GM12873 (cell line): ENCODE data around the gene CLDN15.

Source experiments
- TF ChIP-seq, protein P1 (sequence below): IDR thresholded peaks from 2 replicates; pipeline ENCODE4 v1.5.1; 2012; ENCODE audit warnings: low read depth, mild to moderate bottlenecking, moderate library complexity, low read length, control low read depth; ENCODE audit not compliant: insufficient read depth; ENCODE audit errors: missing control alignments

CLDN15 gene, protein sequence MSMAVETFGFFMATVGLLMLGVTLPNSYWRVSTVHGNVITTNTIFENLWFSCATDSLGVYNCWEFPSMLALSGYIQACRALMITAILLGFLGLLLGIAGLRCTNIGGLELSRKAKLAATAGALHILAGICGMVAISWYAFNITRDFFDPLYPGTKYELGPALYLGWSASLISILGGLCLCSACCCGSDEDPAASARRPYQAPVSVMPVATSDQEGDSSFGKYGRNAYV

DNA sequence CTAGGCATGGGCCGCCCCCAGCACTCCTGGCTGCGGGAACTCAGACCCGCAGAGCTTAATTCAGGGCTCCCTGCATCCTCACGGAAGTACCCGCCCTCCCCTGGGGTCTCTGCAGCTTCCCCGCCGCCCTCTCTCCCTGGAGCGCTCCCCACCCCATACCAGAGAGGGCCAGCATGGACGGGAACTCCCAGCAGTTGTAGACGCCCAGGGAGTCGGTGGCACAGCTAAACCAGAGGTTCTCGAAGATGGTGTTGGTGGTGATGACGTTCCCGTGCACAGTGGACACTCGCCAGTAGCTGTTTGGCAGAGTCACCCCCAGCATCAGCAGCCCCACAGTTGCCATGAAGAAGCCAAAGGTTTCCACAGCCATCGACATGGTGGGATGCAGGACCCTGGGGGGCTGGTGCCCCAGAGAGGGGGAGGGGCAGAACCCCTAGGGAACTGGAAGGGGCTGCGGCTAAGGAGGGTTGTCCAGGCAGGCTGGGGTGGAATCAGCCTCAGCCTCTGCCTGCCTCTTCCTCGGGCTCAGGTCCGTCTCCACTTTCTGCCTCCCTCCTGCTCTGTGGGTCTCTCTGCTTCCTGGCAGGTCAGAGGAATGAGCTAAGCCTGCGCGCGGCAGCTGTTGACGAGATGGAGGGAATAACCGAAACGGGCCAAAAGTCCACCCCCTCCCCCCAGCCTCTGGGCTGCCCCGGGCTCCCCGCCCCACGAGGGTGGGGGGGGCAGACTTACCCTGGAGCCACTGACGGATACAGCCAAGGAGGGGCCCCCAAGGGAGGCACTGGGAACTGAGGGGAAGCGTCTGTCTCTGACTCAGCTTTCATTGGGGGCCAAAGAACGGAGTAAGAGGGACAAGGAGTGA, at the start of gene CLDN15:
CLDN15 (minus strand) TSS at position 597 of the 862 bp plus-strand sequence; CDS start at position 376, 221 bp downstream.
- TF ChIP-seq, protein P1, sequence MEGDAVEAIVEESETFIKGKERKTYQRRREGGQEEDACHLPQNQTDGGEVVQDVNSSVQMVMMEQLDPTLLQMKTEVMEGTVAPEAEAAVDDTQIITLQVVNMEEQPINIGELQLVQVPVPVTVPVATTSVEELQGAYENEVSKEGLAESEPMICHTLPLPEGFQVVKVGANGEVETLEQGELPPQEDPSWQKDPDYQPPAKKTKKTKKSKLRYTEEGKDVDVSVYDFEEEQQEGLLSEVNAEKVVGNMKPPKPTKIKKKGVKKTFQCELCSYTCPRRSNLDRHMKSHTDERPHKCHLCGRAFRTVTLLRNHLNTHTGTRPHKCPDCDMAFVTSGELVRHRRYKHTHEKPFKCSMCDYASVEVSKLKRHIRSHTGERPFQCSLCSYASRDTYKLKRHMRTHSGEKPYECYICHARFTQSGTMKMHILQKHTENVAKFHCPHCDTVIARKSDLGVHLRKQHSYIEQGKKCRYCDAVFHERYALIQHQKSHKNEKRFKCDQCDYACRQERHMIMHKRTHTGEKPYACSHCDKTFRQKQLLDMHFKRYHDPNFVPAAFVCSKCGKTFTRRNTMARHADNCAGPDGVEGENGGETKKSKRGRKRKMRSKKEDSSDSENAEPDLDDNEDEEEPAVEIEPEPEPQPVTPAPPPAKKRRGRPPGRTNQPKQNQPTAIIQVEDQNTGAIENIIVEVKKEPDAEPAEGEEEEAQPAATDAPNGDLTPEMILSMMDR, result no peak

DNA sequence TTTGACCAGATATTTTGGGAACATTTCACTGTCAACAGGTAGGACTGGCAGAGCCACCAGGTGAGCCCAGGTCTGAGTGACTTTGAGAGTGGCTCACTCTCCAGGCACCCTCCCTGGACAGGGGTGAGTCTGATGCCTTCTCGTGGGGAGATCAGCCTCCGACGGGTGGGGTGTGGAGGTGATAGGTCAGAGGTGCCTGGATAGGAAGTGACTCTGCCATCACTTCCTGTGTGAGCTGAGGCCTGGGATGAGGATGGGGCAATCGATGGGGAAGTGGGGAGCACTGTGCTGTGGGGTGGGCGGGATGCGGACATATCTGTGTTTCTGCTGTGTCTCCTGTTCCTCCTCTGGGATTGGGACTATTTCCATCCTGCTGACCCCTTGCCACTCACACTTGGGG, 49.4 kb upstream of the CLDN15 start:
- TF ChIP-seq, protein P1, result no peak

DNA sequence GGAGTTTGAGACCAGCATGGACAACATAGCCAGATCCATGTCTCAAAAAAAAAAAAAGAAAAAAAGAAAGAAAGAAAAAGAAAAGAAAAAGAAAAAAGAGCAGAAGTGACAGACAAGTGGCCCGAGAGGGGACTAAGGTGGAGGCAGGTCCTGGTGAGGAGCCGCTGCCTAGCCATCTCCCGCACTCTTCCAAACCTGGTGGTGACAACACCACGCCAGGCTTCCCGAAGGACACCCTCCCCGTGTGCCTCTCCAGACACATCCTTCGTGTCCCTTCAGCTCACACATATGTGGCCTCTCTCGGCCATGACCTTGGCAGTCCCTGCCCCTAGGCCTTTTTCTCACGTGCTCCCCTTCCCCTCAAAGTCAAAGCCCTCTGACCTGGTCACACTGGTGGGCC, 47.6 kb upstream of the CLDN15 start:
- TF ChIP-seq, protein P1, result no peak

DNA sequence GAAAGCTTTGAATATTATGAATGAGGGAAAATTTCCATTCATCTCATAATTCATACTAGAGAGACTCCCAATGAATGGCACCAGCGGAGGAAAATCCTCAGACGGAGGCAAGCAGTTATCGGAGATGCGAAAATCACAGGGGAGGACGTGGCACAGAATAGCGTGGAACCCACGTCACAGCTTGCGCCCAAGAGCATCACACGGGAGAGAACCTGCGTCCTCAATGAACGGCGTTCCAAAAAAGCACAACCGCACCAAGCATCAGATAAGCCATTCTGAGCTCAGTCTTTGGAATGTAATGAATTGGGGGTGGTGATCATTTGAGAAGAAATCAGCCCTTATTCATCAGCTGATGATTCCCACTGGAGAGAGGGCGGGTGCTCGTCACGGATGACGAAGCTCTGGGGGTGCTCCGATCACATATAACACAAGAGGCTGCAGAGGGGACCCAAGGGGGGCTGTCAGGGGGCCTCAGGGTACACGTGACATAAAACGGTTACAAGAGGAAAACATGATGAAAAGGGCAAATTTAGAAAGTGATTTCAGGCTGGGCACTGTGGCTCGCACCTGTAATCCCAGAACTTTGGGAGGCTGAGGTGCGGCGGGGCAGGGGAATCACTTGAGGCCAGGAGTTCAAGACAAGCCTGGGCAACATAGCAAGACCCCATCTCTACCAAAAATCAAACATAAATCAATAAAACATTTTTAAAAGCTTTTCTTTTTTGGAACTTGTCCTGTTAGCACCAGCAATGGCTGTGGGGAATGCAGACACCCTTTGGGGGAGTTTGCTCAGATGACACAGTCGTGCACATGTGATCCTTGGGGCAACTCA, 41.1 kb upstream of the CLDN15 start:
- TF ChIP-seq, protein P1, result no peak

DNA sequence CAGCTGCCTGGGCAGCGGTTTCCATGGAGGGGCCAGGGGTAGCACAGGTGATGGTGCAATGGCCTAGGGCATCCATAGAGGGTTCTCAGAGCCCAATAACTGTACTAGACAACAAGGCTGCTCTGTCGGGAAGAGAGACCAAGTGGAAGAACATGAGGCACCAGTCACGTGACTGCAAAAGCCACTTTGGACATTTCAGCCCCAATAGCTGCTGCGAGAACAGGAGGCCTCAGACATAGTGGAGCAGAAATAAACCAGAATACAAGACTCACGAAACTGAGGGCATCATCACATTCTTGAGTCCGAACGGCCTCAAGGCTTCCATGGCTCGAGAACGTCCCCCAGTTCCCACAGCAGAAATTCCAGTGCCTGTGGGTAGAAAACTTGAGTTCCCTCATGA, 39.6 kb upstream of the CLDN15 start:
- TF ChIP-seq, protein P1, result no peak

DNA sequence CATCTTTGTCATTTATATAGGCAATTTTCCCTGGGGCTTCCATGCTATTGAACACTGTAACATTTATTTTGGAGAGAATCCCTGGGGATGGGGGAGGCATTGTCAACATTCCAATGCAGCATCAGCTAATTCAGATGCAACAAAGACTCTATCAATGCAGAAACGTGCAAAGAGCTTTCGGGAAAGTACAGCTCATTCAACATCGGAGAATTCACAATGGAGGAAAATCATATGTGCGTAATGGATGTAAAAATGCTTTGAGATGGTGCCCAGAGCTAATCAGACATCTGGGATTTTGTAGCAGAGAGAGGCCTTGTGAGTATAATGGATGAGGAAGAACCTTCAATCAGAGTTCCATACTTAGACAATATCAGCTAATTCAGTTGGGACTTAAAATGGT, 35.6 kb upstream of the CLDN15 start:
- TF ChIP-seq, protein P1, result no peak

DNA sequence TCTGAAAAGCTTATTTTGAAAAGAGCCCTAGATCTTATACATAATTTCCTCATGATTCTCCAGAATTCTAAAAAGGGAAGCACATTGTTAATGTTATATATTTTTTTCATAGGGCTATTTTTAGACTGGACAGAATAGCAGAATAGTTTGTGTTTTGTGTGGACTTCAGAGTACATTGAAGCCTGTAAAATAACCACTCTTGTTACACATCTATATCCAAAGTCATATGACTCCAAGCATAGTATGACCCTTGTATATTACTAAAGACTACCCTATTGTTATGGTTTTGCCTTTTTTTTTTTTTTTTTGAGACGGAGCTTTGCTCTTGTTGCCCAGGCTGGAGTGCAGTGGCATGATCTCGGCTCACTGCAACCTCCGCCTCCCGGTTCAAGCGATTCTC, 33.4 kb upstream of the CLDN15 start:
- TF ChIP-seq, protein P1, result no peak
